NCI-H2107 (cell line): ENCODE measurements around the gene CYP2F1.
"Not testable (repeated sequence)": the region's sequence is repeated elsewhere in the genome, so short reads cannot be mapped to it uniquely, and the experiment has no call there.

Source experiments
- DNase-seq: peaks from one replicate; lab custom pipeline; 2025; lab: John Stamatoyannopoulos, UW

Gene CYP2F1, protein sequence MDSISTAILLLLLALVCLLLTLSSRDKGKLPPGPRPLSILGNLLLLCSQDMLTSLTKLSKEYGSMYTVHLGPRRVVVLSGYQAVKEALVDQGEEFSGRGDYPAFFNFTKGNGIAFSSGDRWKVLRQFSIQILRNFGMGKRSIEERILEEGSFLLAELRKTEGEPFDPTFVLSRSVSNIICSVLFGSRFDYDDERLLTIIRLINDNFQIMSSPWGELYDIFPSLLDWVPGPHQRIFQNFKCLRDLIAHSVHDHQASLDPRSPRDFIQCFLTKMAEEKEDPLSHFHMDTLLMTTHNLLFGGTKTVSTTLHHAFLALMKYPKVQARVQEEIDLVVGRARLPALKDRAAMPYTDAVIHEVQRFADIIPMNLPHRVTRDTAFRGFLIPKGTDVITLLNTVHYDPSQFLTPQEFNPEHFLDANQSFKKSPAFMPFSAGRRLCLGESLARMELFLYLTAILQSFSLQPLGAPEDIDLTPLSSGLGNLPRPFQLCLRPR

DNA sequence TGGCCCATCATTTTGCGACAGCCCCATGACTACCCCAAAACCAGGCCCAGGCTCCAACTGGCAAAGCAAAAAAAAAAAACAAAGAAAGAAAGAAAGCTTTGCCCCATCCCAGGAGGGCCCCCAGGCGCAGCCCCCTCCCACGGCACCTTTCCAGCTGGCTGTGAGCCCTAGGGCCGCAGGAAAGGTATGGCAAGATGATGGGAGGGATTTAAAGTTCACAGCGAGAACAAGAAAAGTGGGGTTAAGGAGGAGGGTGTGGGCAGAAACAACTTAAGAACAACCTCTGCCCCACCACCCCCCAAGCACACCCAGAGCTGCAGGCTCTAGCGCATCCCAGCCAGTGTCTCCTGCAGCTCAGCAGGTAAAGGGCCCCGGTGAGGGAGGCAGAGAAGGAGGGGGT is at the start of gene CYP2F1:
Gene CYP2F1 (plus strand): TSS at position 301 of the 400 bp plus-strand sequence. CDS start 1,757 bp downstream, outside the sequence.
- no peak for DNase-seq

DNA sequence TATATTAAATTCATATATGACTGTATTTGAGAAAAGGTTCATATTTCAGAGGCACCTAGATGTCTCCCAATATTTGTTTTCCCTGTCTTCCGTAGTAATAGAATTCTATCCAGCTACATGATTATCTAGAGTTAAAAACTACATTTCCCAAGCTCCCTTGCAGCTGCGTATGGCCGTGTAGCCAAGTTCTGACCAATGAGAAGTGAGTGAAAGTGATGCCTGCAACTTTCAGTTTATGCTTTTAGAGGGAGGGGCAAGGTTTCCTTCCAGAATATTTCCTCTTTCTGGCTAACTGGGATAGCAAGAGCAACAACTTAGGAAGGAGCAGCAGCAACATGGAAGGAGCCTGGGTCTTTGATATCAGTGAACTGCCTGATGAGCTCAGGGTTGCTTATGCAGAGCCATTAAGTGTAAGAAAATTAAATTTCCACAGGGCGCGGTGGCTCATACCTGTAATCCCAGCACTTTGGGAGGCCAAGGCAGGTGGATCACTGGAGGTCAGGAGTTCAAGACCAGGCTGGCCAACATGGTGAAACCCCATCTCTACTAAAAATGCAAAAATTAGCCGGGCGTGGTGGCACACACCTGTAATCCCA is 49.2 kb upstream of the CYP2F1 start:
- DNase-seq: no peak

DNA sequence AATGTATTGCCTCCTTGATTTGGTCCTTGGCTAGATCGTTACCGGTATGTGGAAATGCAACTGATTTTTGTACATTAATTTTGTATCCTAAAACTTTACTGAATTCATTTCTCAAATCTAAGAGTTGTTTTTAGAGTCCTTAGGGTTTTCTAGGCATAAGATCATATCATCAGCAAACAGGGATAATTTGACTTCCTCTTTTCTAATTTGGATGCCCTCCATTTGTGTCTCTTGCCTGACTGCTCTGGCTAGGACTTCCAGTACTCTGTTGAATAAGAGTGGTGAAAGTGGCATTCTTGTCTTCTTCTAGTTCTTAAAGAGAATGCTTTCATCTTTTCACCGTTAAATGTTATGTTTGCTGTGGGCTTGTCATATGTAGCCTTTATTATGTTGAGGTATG is 37.9 kb upstream of the CYP2F1 start:
- DNase-seq: no peak

DNA sequence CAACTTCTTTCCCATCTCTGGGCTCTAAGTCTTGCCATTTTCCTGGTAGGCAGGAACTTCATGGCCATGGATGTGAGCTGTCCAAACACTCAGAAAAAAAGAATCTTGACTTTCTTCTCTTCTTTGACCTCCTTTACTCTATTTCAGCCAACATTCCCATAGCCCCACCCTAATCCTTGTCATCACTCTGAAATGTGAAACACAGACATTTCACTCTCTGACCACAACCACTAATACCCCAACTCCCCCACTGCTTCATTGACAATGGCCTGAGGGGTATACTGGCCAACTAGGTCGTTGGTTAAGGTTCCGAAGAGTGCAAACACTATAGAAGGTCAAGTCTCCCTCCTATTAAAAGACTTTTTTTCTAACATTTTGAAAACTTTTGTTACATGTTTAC is 30.7 kb upstream of the CYP2F1 start:
- no peak for DNase-seq

DNA sequence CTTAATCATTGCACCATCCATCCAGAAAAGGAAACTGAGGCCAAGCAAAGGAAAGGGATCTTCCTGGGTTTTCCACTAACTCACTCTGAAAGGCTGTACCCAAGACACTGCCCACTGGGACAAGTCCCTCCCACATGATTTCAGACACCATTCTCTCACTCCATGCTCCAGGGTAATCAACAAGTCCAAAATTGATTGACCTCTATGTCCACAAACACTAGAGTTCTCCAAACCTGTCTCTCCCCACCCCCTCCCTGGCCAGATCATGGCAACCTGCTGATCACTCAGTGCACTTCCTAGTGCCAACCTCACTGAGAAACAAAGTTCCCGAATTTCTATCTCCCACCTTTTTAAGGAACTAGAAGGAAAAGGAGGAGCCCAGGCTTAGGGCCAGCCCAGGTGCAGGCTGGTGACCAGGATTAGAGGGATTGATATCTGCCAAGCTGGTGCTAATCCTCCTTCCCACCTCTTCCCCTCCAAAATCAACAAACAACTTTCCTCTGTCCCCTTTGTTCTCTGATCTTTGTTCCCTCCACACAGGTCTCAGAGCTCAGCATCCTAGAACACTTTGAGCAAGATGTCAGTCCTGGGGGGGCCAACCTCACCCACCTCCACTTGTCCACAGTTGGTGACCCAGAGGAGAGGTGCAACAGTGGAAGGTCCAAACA is 28.4 kb upstream of the CYP2F1 start:
- no peak for DNase-seq

DNA sequence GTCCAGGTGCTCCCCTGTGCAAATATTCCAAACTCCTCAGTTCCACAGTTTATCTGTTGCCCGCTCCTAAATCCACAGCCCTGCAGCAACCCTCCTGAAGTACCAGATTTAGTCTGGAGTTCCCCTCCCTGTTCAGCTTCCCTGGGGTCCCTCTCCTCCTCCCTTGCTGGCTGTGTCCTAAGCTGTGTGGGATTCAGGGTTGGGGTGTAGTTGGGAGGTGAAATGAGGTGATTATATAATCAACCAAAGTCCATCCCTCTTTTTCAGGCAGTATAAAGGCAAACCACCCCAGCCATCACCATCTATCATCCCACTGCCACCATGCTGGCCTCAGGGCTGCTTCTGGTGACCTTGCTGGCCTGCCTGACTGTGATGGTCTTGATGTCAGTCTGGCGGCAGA is 26.1 kb upstream of the CYP2F1 start, which contains the start of gene CYP2A13:
Gene CYP2A13 (plus strand): TSS at position 301 of the 400 bp plus-strand sequence. CDS start 21 bp downstream, at position 322.
- no peak for DNase-seq

DNA sequence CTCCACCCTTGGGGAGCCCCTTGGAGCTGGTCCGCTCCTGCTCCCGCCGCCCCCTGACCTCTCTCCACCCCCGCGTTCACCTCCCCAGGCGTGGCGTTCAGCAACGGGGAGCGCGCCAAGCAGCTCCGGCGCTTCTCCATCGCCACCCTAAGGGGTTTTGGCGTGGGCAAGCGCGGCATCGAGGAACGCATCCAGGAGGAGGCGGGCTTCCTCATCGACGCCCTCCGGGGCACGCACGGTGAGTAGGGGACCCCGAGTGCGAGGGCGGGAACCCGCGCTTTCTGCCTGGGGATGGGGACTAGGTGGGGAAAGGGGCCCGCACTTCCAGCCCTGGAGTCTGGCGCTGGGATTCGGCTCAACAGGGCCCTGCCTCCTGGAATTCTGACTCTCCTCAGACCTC is 24.3 kb upstream of the CYP2F1 start:
- no peak for DNase-seq

DNA sequence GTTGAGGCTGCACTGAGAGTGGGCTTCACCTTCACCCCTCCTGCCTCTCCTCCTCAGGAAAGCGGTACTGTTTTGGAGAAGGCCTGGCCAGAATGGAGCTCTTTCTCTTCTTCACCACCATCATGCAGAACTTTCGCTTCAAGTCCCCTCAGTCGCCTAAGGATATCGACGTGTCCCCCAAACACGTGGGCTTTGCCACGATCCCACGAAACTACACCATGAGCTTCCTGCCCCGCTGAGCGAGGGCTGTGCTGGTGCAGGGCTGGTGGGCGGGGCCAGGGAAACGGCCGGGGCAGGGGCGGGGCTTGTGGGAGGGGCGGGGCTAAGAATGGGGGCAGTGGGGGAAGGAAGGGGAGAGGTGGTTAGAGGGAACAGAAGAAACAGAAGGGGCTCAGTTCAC is 18.5 kb upstream of the CYP2F1 start:
- no peak for DNase-seq

DNA sequence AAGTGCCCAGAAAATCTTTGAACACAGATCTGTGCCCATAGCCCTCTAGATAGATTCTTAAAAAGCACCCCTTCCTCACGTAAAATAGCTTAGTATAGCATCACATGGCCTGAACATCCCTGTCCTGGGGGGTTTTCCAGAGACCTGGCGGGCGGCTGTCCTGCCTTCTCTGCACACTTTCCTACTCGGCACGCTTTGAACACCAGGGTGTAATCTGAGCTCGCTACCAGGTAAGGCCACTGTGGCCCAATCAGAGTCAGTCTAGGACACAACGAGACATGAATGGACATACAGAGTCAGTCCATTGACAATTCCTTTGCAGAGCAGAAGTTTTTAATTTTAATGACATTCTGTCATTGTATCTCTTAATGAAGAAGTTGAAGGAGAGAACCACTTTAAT is 17.9 kb upstream of the CYP2F1 start:
- no peak for DNase-seq

DNA sequence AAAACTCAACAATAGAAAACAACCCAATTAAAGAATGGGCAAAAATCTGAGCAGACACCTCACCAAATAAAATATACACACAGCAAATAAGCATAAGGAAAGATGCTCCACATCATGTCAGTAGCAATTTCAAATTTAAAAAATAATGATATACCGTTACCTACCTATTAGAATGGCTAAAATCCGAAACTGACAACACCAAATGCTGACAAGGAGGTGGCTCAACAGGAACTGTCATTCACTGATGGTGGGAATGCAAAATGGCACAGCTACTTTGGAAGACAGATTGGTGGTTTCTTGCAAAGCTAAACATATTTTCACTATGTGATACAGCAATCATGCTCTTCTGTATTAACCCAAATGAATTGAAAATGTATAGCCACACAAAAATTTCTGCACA is 16.9 kb upstream of the CYP2F1 start:
- DNase-seq: no peak

DNA sequence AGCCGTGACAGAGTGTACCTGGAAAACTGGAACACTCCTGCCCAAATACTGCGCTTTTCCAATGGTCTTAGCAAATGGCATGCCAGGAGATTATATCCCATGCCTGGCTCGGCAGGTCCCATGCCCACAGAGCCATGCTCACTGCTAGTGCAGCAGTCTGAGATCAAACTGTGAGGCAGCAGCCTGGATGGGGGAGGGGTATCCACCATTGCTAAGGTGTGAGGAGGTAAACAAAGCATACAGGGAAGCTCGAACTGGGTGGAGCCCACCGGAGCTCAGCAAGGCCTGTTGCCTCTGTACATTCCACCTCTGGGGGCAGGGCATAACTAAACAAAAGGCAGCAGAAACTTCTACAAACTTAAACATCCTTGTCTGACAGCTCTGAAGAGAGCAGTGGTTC is 15.5 kb upstream of the CYP2F1 start:
- no peak for DNase-seq

DNA sequence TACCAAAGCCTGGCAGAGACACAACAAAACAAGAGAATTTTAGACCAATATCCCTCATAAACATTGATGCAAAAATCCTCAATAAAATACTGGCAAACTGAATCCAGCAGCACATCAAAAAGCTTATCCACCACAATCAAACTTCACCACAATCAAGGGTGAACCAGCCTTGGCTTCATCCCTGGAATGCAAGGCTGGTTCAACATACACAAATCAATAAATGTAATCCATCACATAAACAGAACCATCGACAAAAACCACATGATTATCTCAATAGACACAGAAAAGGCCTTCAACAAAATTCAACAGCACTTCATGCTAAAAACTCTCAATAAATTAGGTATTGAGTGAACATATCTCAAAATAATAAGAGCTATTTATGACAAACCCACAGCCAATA is 12.0 kb upstream of the CYP2F1 start:
- DNase-seq: not testable (repeated sequence)

DNA sequence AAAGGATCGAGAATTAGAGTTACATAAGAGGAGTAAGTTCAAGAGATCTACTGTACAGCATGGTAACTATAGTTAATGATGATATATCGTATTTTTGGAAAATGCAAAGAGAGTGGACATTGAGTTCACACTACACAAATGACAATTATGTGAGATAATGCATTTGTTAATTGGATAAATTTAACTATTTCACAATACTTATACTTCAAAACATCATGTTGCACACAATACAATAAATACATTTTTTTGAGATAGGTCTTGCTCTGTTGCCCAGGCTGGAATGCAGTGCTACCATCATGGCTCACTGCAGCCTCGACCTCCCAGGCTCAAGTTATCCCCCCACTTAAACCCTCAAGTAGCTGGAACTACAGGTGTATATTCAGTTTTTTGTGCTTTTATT is 8.1 kb upstream of the CYP2F1 start:
- DNase-seq: no peak

DNA sequence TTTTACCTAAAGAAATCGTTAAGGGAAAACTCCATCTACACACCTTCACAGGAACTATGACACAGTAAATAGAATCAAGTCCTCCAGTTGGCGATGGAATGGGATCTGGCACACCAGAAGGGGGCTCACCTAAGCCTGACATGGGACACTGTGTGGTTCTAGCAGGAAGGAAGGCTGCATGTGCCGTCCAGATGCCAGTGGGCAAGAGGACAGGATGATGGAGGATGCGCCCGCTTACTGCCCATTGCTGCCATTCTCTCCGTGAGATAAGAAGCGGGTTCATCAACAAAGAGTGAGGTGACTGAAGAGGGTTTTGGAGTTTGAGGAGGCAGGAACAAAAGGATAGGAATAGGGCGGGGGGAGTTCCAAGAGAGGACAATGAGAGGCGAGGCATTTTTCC is 2.9 kb upstream of the CYP2F1 start:
- no peak for DNase-seq

DNA sequence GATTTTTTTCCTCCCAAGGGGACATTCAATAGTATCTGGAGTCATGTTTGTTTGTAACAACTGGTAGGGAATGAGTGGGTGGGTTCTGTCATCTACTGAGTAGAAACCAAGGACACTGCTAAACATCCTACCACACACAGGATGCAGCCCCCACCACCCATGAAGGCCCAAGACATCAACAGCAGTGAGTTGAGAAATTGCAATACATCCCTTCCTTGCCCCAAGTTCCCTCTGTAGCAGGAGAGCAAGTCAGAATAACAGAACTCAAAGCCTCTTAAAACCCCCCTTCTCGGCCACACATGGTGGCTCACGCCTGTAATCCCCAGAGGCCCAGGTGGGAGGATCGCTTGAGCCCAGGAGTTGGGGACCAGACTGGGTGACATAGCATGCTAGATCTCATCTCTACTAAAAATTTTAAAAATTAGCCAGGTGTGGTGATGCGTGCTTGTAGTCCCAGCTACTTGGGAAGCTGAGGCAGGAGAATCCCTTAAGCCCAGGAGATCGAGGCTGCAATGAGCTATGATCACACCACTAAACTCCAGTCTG is 2.4 kb upstream of the CYP2F1 start:
- no peak for DNase-seq

DNA sequence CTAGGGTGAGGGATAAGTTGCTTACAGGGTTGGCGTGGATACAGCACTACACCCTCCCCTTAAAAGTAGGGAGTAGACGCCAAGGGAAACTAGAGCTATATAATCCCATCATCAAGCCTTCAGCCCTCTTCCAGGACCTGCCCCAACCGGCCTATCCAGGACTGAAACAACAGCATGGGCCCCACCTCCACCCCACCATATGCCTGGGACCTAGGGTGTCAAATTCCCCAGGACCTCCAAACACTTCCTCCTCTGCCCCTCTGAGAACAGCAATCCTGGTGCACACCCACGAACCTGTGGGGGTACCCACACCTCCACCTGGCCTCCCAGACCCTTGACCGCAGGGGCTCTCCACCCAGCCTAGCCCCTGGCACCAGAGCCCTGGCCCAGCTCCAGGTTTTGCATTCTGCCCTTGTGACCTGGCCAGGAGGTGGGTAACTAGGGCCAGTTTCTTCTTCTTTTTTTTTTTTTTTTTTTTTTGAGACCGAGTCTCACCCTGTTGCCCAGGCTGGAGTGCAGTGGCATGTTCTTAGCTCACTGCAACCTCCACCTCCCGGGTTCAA is 1.4 kb upstream of the CYP2F1 start:
- DNase-seq: no peak

DNA sequence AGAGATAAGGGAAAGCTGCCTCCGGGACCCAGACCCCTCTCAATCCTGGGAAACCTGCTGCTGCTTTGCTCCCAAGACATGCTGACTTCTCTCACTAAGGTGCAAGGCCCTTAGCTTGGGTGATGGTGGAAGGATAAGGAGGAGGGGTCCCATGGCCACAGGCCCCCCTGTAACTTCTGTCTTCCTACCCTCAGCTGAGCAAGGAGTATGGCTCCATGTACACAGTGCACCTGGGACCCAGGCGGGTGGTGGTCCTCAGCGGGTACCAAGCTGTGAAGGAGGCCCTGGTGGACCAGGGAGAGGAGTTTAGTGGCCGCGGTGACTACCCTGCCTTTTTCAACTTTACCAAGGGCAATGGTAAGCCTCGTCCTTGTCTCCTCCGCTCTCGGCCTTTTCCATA is 2.0 kb downstream of the CYP2F1 start:
- DNase-seq: no peak

DNA sequence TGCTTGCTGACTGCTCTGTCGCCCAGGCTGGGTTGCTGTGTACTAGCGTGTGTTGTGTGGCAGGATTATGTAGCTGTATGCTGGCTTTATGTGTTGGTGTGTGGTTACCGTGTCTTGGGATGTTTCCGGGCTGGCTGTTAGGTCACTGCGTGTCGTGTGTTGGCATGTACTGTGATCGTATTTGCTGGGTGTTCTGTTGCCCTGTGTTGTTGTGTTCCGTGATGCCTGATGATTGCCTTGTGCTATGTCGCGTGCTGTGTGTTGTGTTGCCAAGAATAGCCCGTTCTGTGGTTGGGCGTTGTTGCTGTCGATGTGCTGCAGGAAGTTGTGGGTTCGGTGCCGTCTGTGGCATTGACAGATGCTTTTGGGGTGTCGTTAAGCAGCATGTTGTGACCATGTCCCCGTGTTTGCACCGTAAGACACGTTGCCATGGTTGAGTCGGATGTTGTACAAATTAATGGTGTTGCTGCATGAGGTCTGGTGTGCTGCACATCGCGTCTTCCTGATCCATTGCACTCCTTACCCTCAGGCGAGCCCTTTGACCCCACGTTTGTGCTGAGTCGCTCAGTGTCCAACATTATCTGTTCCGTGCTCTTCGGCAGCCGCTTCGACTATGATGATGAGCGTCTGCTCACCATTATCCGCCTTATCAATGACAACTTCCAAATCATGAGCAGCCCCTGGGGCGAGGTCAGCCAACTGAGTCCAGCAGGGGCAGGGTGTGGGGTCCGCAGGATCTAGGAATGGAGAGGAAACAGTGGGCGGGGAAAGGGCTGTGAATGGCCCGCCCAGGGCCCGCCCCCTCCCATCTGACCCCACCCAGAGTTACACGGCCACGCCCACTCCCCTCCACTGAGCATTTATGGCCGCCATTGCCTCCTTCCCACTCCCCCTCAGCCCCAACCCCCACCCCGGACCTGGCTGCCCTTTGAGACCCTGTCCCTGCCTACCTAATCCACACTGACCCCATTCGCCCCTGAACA is 7.0 kb downstream of the CYP2F1 start:
- DNase-seq: not testable (repeated sequence)

DNA sequence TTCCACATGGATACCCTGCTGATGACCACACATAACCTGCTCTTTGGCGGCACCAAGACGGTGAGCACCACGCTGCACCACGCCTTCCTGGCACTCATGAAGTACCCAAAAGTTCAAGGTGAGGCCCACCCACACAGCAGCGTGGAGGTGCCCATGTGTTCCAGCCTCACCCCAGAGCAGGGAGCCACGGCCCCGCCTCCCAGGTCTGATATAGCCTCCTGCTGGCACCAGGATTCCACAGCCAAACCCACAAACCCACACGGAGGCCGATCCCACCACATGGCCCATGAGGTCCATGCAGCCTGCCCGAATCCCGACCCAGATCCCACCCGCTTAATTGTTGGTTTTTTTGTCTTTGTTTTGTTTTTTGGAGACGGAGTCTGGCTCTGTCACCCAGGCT is 8.6 kb downstream of the CYP2F1 start:
- not testable (repeated sequence) for DNase-seq

DNA sequence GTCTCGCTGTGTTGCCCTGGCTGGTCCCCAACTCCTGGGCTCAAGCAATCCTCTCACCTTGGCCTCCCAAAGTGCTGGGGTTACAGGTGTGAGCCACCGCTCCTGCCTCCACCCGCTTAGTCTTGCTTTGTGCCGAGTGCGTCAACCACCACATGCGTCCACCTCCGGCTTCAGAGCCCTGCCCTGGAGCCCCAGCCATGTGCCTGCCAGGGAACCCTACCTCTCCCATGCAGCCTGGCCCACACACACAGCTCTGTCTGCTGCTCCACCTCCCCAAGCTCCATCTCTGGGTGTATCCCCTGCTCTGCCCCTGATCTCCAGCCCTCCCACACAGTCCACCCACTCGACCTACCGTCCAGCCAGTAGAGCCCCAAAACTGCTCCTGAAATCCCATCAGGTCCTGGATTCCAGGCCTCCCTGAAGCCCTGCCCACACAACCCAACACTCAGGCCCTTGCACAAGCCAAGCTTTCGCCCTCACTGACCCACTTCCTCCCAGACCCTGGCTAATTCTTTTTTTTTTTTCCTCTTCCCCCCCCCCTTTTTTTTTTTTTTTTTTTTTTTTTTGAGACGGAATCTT is 9.6 kb downstream of the CYP2F1 start:
- no peak for DNase-seq

DNA sequence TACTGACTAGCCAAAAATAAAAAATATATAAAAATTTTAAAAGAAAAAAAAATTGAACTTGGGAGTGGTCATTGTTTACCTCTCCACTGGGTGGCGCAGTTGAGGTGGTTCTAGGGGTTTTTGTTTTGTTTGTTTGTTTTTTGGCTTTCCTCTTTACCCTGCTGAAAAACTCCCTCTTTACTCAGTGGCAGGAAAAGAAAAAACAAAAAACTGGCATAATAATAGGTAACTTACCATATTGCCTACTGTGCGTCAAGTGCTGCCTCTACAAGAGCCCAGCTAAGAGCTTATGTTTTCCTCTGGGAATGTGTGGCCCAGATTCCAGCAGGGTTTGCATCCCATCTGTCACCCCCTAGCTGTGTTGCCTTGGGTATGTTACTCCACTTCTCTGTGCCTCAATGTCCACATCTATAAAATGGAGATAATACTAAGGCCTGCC is 12.6 kb downstream of the CYP2F1 start:
- DNase-seq: not testable (repeated sequence)
